ENCODE data around the gene SLX4IP.

SLX4IP gene

GRCh38 chr20:10521836-10522235 lies 86.7 kb downstream of the SLX4IP start:
- no peak for DNase-seq (ENCODE audit: low read depth)

GRCh38 chr20:10522328-10522727 lies 87.2 kb downstream of the SLX4IP start:
- no peak for DNase-seq (ENCODE audit: low read depth)

- DNase-seq (ENCODE audit: low read depth) = no peak
Measured at GRCh38 chr20:10523443-10523842, 88.3 kb downstream of the SLX4IP start.

GRCh38 chr20:10524034-10524476 lies 89.0 kb downstream of the SLX4IP start:
- DNase-seq (ENCODE audit: low read depth) = no peak

- peak; percentile 34 for DNase-seq (ENCODE audit: low read depth)
Measured at GRCh38 chr20:10524643-10525042, 89.5 kb downstream of the SLX4IP start.

- DNase-seq (ENCODE audit: low read depth) = no peak
Measured at GRCh38 chr20:10527781-10528180, 92.7 kb downstream of the SLX4IP start.

- DNase-seq (ENCODE audit: low read depth) = no peak
Measured at GRCh38 chr20:10530883-10531282, 95.8 kb downstream of the SLX4IP start.

GRCh38 chr20:10531848-10532247 lies 96.7 kb downstream of the SLX4IP start:
- DNase-seq (ENCODE audit: low read depth) = peak; percentile 80

- no peak for DNase-seq (ENCODE audit: low read depth)
Measured at GRCh38 chr20:10532361-10532760, 97.3 kb downstream of the SLX4IP start.

- DNase-seq (ENCODE audit: low read depth) = no peak
Measured at GRCh38 chr20:10536531-10536930, 101.4 kb downstream of the SLX4IP start.

- no peak for DNase-seq (ENCODE audit: low read depth)
Measured at GRCh38 chr20:10537850-10538480, 102.9 kb downstream of the SLX4IP start.

GRCh38 chr20:10538768-10539167 lies 103.7 kb downstream of the SLX4IP start:
- no peak for DNase-seq (ENCODE audit: low read depth)

- no peak for DNase-seq (ENCODE audit: low read depth)
Measured at GRCh38 chr20:10539818-10540553, 104.9 kb downstream of the SLX4IP start.

- DNase-seq (ENCODE audit: low read depth) = peak; percentile 89
Measured at GRCh38 chr20:10540636-10541493, 105.8 kb downstream of the SLX4IP start.

GRCh38 chr20:10541668-10542411 lies 106.7 kb downstream of the SLX4IP start:
- DNase-seq (ENCODE audit: low read depth) = no peak

GRCh38 chr20:10542442-10542841 lies 107.3 kb downstream of the SLX4IP start:
- no peak for DNase-seq (ENCODE audit: low read depth)

- no peak for DNase-seq (ENCODE audit: low read depth)
Measured at GRCh38 chr20:10543480-10543879, 108.4 kb downstream of the SLX4IP start.

- peak; percentile 49 for DNase-seq (ENCODE audit: low read depth)
Measured at GRCh38 chr20:10547276-10548114, 112.4 kb downstream of the SLX4IP start.

GRCh38 chr20:10549511-10549910 lies 114.4 kb downstream of the SLX4IP start:
- no peak for DNase-seq (ENCODE audit: low read depth)

- DNase-seq (ENCODE audit: low read depth) = no peak
Measured at GRCh38 chr20:10550204-10551118, 115.4 kb downstream of the SLX4IP start.
